Transverse colon (tissue), 4 donors: Measurements from ENCODE around the gene TMEM117. TPM values are rescaled to one million over a fixed set of nuclear protein-coding genes. Genes with fewer than 3 reads are reported as not detected.

Source experiments
- DNase-seq: peaks from one replicate; pipeline ENCODE4 v3.0.0-alpha.2; 2019
- H3K27ac ChIP-seq, 4 donors: fragments of 200-600 bp; sonication (generic); 2 replicates each; pipeline ENCODE4 v1.5.1; 2016 to 2018; ENCODE audit warnings: inconsistent platforms in 4 of 4
- H3K27me3 ChIP-seq: fragments of 200-600 bp; sonication (generic); 2 replicates; pipeline ENCODE4 v1.5.1; 2017; ENCODE audit warnings: inconsistent platforms
- H3K36me3 ChIP-seq, 4 donors: fragments of 200-600 bp; sonication (generic); 2 replicates each; pipeline ENCODE4 v1.5.1; 2017 to 2019; ENCODE audit warnings: inconsistent platforms in 4 of 4
- H3K4me1 ChIP-seq, 4 donors: fragments of 200-600 bp; sonication (generic); 2 replicates each; pipeline ENCODE4 v1.5.1; 2017 to 2020; ENCODE audit warnings: inconsistent platforms in 4 of 4
- H3K4me3 ChIP-seq, 4 donors: fragments of 200-600 bp; sonication (generic); 1 replicate in 1 of 4; 2 replicates in 3 of 4; pipeline versions ENCODE4 v1.5.1 to v1.6.1; 2017 to 2019; ENCODE audit warnings: inconsistent platforms in 4 of 4
- H3K9me3 ChIP-seq, 2 donors: fragments of 200-600 bp; sonication (generic); 2 replicates each; pipeline ENCODE4 v1.5.1; 2017 to 2019; ENCODE audit warnings: inconsistent platforms in 2 of 2
- CTCF ChIP-seq, 5 experiments: fragments of 200-600 bp in 3 of 5; fragments of 450-650 bp in 2 of 5; sonication (generic) in 3 of 5; IDR thresholded peaks; 1 replicate in 2 of 5; 2 replicates in 3 of 5; pipeline ENCODE4 v1.5.1; 2016 to 2017; ENCODE audit warnings: antibody characterized with exemption in 5 of 5, inconsistent platforms in 3 of 5, mild to moderate bottlenecking in 2 of 5, moderate library complexity in 1 of 5
- EP300 ChIP-seq: sonication (generic); formaldehyde crosslinking; IDR thresholded peaks from one replicate; pipeline ENCODE4 v1.6.1; 2017; ENCODE audit warnings: antibody characterized with exemption, low read depth
- POLR2A ChIP-seq: fragments of 450-650 bp; IDR thresholded peaks from one replicate; pipeline ENCODE4 v1.6.1; 2016; ENCODE audit warnings: antibody characterized with exemption, mild to moderate bottlenecking, moderate library complexity
- POLR2AphosphoS5 ChIP-seq, 3 donors: sonication (generic); formaldehyde crosslinking; IDR thresholded peaks; one replicate each; pipeline ENCODE4 v1.6.1; 2016; ENCODE audit warnings: antibody characterized with exemption in 3 of 3
- WGBS, 2 donors: methylation state at CpG; one replicate each; pipeline ENCODE4 v1.1.5; 2018; ENCODE audit warnings: low coverage in 1 of 2; 5-methylcytosine and 5-hydroxymethylcytosine counted together
- in situ Hi-C, 4 donors: fragments of 200-750 bp; cut with MboI; loops; one replicate each; pipeline versions ENCODE4 v1.15.0 to v1.15.1; 2017; ENCODE audit warnings: low sequenced_read_pairs in 3 of 4, low pct_ligation_motif_present in 1 of 4, low pct_unique_long_range_greater_than_20kb in 1 of 4
- intact Hi-C: fragments of 100-400 bp; cut with DNase I; formaldehyde crosslinking; loops from one replicate; pipeline ENCODE4 v1.15.1; 2023; ENCODE audit warnings: low total_unique reads
- total RNA-seq, 4 donors: library from RNA; depleted of rRNA; stranded (reverse); fragments of >200 nt; gene quantifications; one replicate each; pipeline ENCODE4 v1.1.0, GENCODE V29; 2016

Gene TMEM117
- total RNA-seq, 4 donors from 2014 or later = 0.40 to 92.8 (median 25.6) TPM

GRCh38 chr12:44347145-44347544 lies 511.3 kb downstream of the TMEM117 start:
- Histone ChIP-seq H3K27me3 (no peaks in the 10 kb centered on the region), H3K4me3 (no peak overlapping the region), H3K36me3 (no peaks in the 10 kb centered on the region), H3K4me1 (no peaks in the 10 kb centered on the region), H3K27ac (no peak overlapping the region), H3K9me3 (no peaks in the 10 kb centered on the region)
- TF ChIP-seq POLR2AphosphoS5 (IDR thresholded peaks at IDR 0.05) (no peak), POLR2A (no peak), CTCF (IDR thresholded peaks at IDR 0.05) (no peak), EP300 (no peak)
- intact Hi-C loops = no loop called here
- DNase-seq = no peak
- in situ Hi-C loops = no loop called here

- no peak for DNase-seq
- no peaks in the 10 kb centered on the region for H3K27me3 ChIP-seq
These were observed 521.6 kb downstream of the TMEM117 start for GRCh38 chr12:44357494-44357893.

GRCh38 chr12:44358636-44359035 lies 522.8 kb downstream of the TMEM117 start:
- in situ Hi-C loops = no loop called here

More at GRCh38 chr12:44357494-44357893, 521.6 kb downstream of the TMEM117 start:
- no peak overlapping the region for H3K4me3 ChIP-seq
- TF ChIP-seq EP300 (no peak), CTCF (IDR thresholded peaks at IDR 0.05) (no peak), POLR2AphosphoS5 (IDR thresholded peaks at IDR 0.05) (no peak), POLR2A (no peak)
- intact Hi-C loops = no loop called here
- WGBS, 2 donors = 100% methylated on average over 2 of the region's 2 CpGs
- in situ Hi-C loops = no loop called here
- no peaks in the 10 kb centered on the region for H3K36me3 ChIP-seq
- no peak overlapping the region for H3K27ac ChIP-seq
- H3K9me3 ChIP-seq = no peaks in the 10 kb centered on the region
- H3K4me1 ChIP-seq = no peaks in the 10 kb centered on the region

GRCh38 chr12:44362947-44363346 lies 527.1 kb downstream of the TMEM117 start:
- H3K4me3 ChIP-seq = no peak overlapping the region
- intact Hi-C loops (no loop called here), in situ Hi-C loops (no loop called here)
- DNase-seq = no peak
- H3K27ac ChIP-seq = no peak overlapping the region
- H3K36me3 ChIP-seq = no peaks in the 10 kb centered on the region
- no peaks in the 10 kb centered on the region for H3K27me3 ChIP-seq
- TF ChIP-seq POLR2AphosphoS5 (IDR thresholded peaks at IDR 0.05) (no peak), POLR2A (no peak), EP300 (no peak), CTCF (IDR thresholded peaks at IDR 0.05) (no peak)
- H3K9me3 ChIP-seq = no peaks in the 10 kb centered on the region
- 78% methylated on average over 2 of the region's 2 CpGs; no CpG with 5 or more reads in 1 of the 2 donors for WGBS, 2 donors
- no peaks in the 10 kb centered on the region for H3K4me1 ChIP-seq

More at GRCh38 chr12:44358636-44359035, 522.8 kb downstream of the TMEM117 start:
- Histone ChIP-seq H3K36me3 (no peaks in the 10 kb centered on the region), H3K27me3 (no peaks in the 10 kb centered on the region), H3K27ac (no peak overlapping the region), H3K4me1 (no peaks in the 10 kb centered on the region), H3K9me3 (no peaks in the 10 kb centered on the region), H3K4me3 (no peak overlapping the region)
- WGBS, 2 donors = 52 to 83% methylated on average over 1 of the region's 1 CpG
- no peak for DNase-seq
- TF ChIP-seq CTCF (IDR thresholded peaks at IDR 0.05) (no peak), POLR2AphosphoS5 (IDR thresholded peaks at IDR 0.05) (no peak), EP300 (no peak), POLR2A (no peak)
- intact Hi-C loops = no loop called here
